Lower lobe of right lung (tissue), 2 donors: ENCODE data around the gene SGK1. TPM values are rescaled to one million over a fixed set of nuclear protein-coding genes. Genes with fewer than 3 reads are reported as not detected.

Source experiments
- ATAC-seq, 2 donors: fragments of 200-7000 bp; cut with Tn5 transposase; one replicate each; pipeline ENCODE4 v1.9.1; 2020 to 2022; ENCODE audit warnings: mild to moderate bottlenecking in 2 of 2, moderate library complexity in 2 of 2
- DNase-seq: peaks from one replicate; pipeline ENCODE4 v3.0.0-alpha.2; 2020
- H3K27ac ChIP-seq: fragments of 200-600 bp; one replicate; pipeline ENCODE4 v1.8.0; 2022
- H3K27me3 ChIP-seq: fragments of 200-600 bp; one replicate; pipeline ENCODE4 v1.8.0; 2022; ENCODE audit warnings: low read depth
- H3K36me3 ChIP-seq: fragments of 200-600 bp; one replicate; pipeline ENCODE4 v1.8.0; 2022; ENCODE audit warnings: mild to moderate bottlenecking
- H3K4me1 ChIP-seq: fragments of 200-600 bp; one replicate; pipeline ENCODE4 v1.8.0; 2022
- H3K4me3 ChIP-seq: fragments of 200-600 bp; one replicate; pipeline ENCODE4 v1.8.0; 2022; ENCODE audit warnings: mild to moderate bottlenecking
- H3K9me3 ChIP-seq: fragments of 200-600 bp; one replicate; pipeline ENCODE4 v1.8.0; 2022
- CTCF ChIP-seq: fragments of 200-600 bp; IDR thresholded peaks from one replicate; pipeline ENCODE4 v1.8.0; 2022; ENCODE audit warnings: antibody characterized with exemption, mild to moderate bottlenecking
- intact Hi-C: fragments of 100-400 bp; cut with DNase I; formaldehyde crosslinking; loops from one replicate; pipeline ENCODE4 v1.11.0; 2022
- total RNA-seq: library from RNA; stranded (reverse); fragmentation: NEBNext Ultra II Directional; extraction: Animal tissue kit (Norgen Biotek cat#: 25700); gene quantifications from one replicate; pipeline ENCODE4 v1.2.1, GENCODE V29; 2021
- donor health status: DM: no; HTN: yes; CAD: no; lungs with severe emphysema.

The SGK1 gene
- total RNA-seq, 1 donor from 2014 or later = 195 TPM

- Histone ChIP-seq H3K27me3 (no peaks in the 10 kb centered on the region), H3K9me3 (no peaks in the 10 kb centered on the region), H3K4me3 (peak overlapping the region; percentile 67), H3K27ac (peak overlapping the region; percentile 99), H3K36me3 (peaks cover 11% of the 10 kb centered on the region), H3K4me1 (peaks cover 42% of the 10 kb centered on the region)
- intact Hi-C loops = no loop called here
- TF ChIP-seq CTCF = no peak
- DNase-seq (no peak), ATAC-seq (no peak)
Measured at GRCh38 chr6:134177753-134178160, 140.2 kb downstream of the SGK1 start.

- no peak for TF ChIP-seq CTCF
- Histone ChIP-seq H3K4me1 (peaks cover 46% of the 10 kb centered on the region), H3K27me3 (no peaks in the 10 kb centered on the region), H3K4me3 (peak overlapping the region; percentile 67), H3K9me3 (no peaks in the 10 kb centered on the region), H3K27ac (peak overlapping the region; percentile 99), H3K36me3 (peaks cover 17% of the 10 kb centered on the region)
- intact Hi-C loops = no loop called here
- ATAC-seq (no peak), DNase-seq (no peak)
Measured at GRCh38 chr6:134177236-134177635, 140.7 kb downstream of the SGK1 start.

GRCh38 chr6:134176264-134176975, 141.5 kb downstream of the SGK1 start:
- Histone ChIP-seq H3K36me3 (peaks cover 25% of the 10 kb centered on the region), H3K4me3 (peak overlapping the region; percentile 67), H3K27me3 (no peaks in the 10 kb centered on the region), H3K9me3 (no peaks in the 10 kb centered on the region), H3K27ac (peak overlapping the region; percentile 99), H3K4me1 (peaks cover 54% of the 10 kb centered on the region)
- peak; percentile 1 to 7 for ATAC-seq
- peak; percentile 75 for DNase-seq
- intact Hi-C loops = no loop called here
- TF ChIP-seq CTCF = no peak

DNA sequence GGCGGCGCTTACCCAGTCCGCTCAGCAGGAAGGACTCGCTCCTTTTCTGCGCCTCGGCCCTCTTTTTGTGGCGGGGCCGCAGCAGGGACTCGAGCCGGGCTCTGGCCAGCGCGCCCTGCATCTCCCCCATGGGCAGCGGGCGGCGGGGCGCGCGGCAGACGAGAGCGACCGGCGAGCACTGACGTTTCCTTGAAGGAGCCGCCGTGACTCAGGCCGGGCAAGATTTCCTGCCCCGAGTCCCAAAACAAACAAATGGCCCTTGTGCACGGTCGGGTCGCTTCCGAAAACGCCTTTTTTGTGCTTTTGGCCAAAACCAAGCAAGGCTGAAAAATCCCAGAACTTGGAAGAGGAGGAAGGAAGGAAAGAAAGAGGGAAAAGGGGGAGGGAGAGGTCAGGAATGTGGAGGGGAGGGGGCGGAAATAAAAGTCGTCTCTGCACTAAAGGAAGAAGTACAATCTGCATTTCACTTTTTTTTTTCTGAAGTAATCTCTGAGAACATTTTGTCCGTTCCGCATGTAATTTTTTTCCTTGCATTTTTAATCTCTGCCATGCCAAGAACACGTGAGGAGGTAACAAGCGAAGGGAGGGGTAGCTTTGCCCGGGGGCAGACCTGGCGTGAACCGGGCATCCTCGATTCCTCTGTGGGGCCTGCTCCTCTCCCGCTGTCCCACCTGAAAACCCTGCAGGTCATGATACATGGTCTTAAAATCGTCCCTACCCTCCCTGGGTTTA, 142.2 kb downstream of the SGK1 start:
- ATAC-seq (peak; percentile 71 to 76), DNase-seq (peak; percentile 87)
- H3K36me3 ChIP-seq = peaks cover 32% of the 10 kb centered on the region
- peak overlapping the region; percentile 67 for H3K4me3 ChIP-seq
- peak overlapping the region; percentile 99 for H3K27ac ChIP-seq
- TF ChIP-seq CTCF = no peak
- no peaks in the 10 kb centered on the region for H3K9me3 ChIP-seq
- H3K4me1 ChIP-seq = peaks cover 62% of the 10 kb centered on the region
- intact Hi-C loops = no loop called here
- no peaks in the 10 kb centered on the region for H3K27me3 ChIP-seq

DNA sequence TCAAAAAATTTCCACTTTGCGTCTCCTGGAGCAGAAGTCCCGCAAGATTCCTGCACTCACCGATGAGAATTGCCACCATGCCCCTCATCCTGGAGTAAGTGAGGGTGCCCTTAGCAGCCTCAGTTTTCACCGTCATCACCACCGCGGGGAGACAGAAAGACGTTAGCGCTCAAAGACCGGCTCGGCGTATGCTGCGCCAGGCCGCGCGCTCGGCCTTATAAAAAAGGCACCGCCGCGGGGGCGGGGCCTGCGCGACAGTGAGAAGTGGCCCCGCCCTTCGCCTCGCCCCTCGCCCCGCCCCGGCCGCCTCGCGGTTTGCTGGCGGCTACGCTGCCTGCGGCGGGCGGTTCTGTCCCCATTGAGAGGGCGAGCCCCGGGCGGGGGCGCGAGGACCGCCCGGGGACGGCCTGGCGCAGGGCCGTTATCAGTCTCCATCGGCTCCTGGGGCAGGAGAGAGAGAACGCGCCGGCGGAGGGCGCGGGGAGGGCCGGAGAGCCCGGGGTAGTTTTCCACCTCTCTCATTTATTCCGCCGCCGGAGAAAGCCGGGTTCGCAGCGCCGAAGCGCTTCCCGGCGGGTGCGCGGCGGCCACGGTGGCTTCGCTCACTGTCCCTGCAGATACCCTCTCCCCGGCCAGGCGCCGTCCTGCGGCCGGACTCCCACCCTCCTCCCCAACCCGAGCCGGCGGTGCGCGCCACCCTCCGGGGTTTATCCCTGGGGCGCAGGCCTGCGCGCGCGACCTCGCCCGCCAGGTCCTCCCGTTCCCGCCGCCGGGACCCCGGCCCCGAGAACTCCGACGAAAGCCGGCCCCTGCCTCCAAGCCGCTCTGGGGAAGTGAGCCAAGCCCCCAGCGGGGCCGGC, 143.0 kb downstream of the SGK1 start:
- Histone ChIP-seq H3K27ac (peak overlapping the region; percentile 99), H3K4me1 (peaks cover 69% of the 10 kb centered on the region), H3K27me3 (no peaks in the 10 kb centered on the region), H3K36me3 (peaks cover 40% of the 10 kb centered on the region), H3K4me3 (peak overlapping the region; percentile 67), H3K9me3 (no peaks in the 10 kb centered on the region)
- TF ChIP-seq CTCF = no peak
- peak; percentile 92 to 96 for ATAC-seq
- intact Hi-C loops = loop anchor here (5.0 kb wide), 2 partner anchors 467 to 647 kb away; no protein-coding TSS in a partner anchor
- peak; percentile 96 for DNase-seq
